Measurements from ENCODE around the gene AJUBA. TPM values are rescaled to one million over a fixed set of nuclear protein-coding genes. Genes with fewer than 3 reads are reported as not detected.

AJUBA gene
- total and polyA plus RNA-seq, 2 of the 8 experiments (the other 6 are each of a cell fraction or from before 2014, with no cell fraction given): 33.1 to 46.0 TPM

- H2BK120ac ChIP-seq (replicated peaks; ENCODE audit: low read depth, low read length): no peak overlapping the region
- H3K4me2 ChIP-seq (ENCODE audit: insufficient read depth in 1 of 2, low read depth in 2 of 2, low read length in 2 of 2): no peak overlapping the region
- H2BK20ac ChIP-seq (ENCODE audit: low read length): no peak overlapping the region
- DNase-seq (ENCODE audit: low read depth in 1 of 2, low spot score in 2 of 2) (no peak), FAIRE-seq (no peak)
- no peak overlapping the region for H3K27ac ChIP-seq (ENCODE audit: low read depth, low read length)
- H4K5ac ChIP-seq (ENCODE audit: insufficient read length, low read depth, low read length): no peak overlapping the region
- H4K20me1 ChIP-seq (replicated peaks in 1 of 2; ENCODE audit: control insufficient read depth in 1 of 2, insufficient read depth in 2 of 2, low read length in 2 of 2): no peaks in the 10 kb centered on the region
- no peak for TF ChIP-seq YY1 (IDR thresholded peaks at IDR 0.05; ENCODE audit: low read depth, low read length)
- no peak for TF ChIP-seq TBP (IDR thresholded peaks at IDR 0.05; ENCODE audit: low read depth, low read length)
- no peak for TF ChIP-seq HDAC2 (IDR thresholded peaks at IDR 0.05; ENCODE audit: borderline replicate concordance in 1 of 2, low read depth in 2 of 2, low read length in 2 of 2)
- no peak for TF ChIP-seq CBX5 (IDR thresholded peaks at IDR 0.05; ENCODE audit: low read depth, low read length)
- TF ChIP-seq, protein P1, sequence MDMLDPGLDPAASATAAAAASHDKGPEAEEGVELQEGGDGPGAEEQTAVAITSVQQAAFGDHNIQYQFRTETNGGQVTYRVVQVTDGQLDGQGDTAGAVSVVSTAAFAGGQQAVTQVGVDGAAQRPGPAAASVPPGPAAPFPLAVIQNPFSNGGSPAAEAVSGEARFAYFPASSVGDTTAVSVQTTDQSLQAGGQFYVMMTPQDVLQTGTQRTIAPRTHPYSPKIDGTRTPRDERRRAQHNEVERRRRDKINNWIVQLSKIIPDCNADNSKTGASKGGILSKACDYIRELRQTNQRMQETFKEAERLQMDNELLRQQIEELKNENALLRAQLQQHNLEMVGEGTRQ (IDR thresholded peaks at IDR 0.05; ENCODE audit: low read length): no peak
- TF ChIP-seq EP300 (IDR thresholded peaks at IDR 0.05; ENCODE audit: borderline replicate concordance in 1 of 2, low read depth in 2 of 2, low read length in 2 of 2): no peak
- TF ChIP-seq GTF2F1 (IDR thresholded peaks at IDR 0.05; ENCODE audit: borderline replicate concordance, low read depth, low read length): no peak
- TF ChIP-seq RFX5 (IDR thresholded peaks at IDR 0.05; ENCODE audit: borderline replicate concordance, low read depth, low read length): no peak
- no peak for TF ChIP-seq CHD1 (IDR thresholded peaks at IDR 0.05; ENCODE audit: low read depth, low read length)
- no peak for TF ChIP-seq TEAD4 (IDR thresholded peaks at IDR 0.05; ENCODE audit: low read depth, low read length)
- TF ChIP-seq MAX (IDR thresholded peaks at IDR 0.05): no peak
- no peaks in the 10 kb centered on the region for H3K27me3 ChIP-seq (replicated peaks in 1 of 4; ENCODE audit: control insufficient read depth in 3 of 4, extremely low read depth in 1 of 4, insufficient read depth in 3 of 4, low read length in 3 of 4)
- no peak overlapping the region for H3K4ac ChIP-seq (replicated peaks; ENCODE audit: insufficient read length, low read depth, low read length)
- H3K79me1 ChIP-seq (ENCODE audit: low read depth, low read length): no peaks in the 10 kb centered on the region; the same call in 1 of the 2 replicates
- H2AK5ac ChIP-seq (ENCODE audit: low read depth, low read length): no peak overlapping the region
- H3K14ac ChIP-seq (ENCODE audit: insufficient read length): no peak overlapping the region
- H3K18ac ChIP-seq (ENCODE audit: extremely low read depth, low read length): no peak overlapping the region
- ChIA-PET POLR2A (ENCODE audit: partially characterized antibody) (interaction anchor here (0.7 to 12.2 kb wide), 5 partner anchors 9 to 1123 kb away, joined by 3 to 133 read pairs (median 3); partner anchors contain the start of genes AJUBA and RBM23), CTCF (ENCODE audit: partially characterized antibody) (interaction anchor here (0.8 to 23.0 kb wide), 7 partner anchors 9 to 79 kb away, joined by 3 to 785 read pairs (median 4); partner anchors contain the start of genes CDH24 and PSMB11)
- H2AFZ ChIP-seq (ENCODE audit: low read length): no peak overlapping the region
- H3K23me2 ChIP-seq (ENCODE audit: low read depth, low read length): no peaks in the 10 kb centered on the region; the same call in 1 of the 2 replicates
- no peak overlapping the region for H4K91ac ChIP-seq (replicated peaks; ENCODE audit: insufficient read length, low read length)
- H4K8ac ChIP-seq (ENCODE audit: extremely low read depth, insufficient read depth, low read length): no peak overlapping the region
- H2BK5ac ChIP-seq (ENCODE audit: low read depth, low read length): no peak overlapping the region
- H3K4me3 ChIP-seq (ENCODE audit: extremely low read depth in 1 of 4, insufficient read depth in 2 of 4, low read depth in 3 of 4, low read length in 4 of 4): no peak overlapping the region
- H3K36me3 ChIP-seq (ENCODE audit: control insufficient read depth in 2 of 4, insufficient read depth in 4 of 4, low read length in 3 of 4): no peaks in the 10 kb centered on the region
- H2BK15ac ChIP-seq (ENCODE audit: low read length): no peak overlapping the region
- H3K79me2 ChIP-seq (ENCODE audit: control insufficient read depth in 1 of 2, insufficient read depth in 2 of 2, low read length in 2 of 2): no peaks in the 10 kb centered on the region
- no peaks in the 10 kb centered on the region for H3K9me3 ChIP-seq (ENCODE audit: insufficient read depth in 2 of 2, low read depth in 1 of 2, low read length in 1 of 2)
- no peak overlapping the region for H2BK12ac ChIP-seq (ENCODE audit: low read depth, low read length)
- H3K56ac ChIP-seq (replicated peaks; ENCODE audit: insufficient read length, low read depth, low read length): no peak overlapping the region
- no peak overlapping the region for H3K9ac ChIP-seq (replicated peaks in 1 of 4; ENCODE audit: extremely low read depth in 1 of 4, low read depth in 3 of 4, low read length in 3 of 4)
- H3K4me1 ChIP-seq (replicated peaks in 1 of 4; ENCODE audit: control insufficient read depth in 3 of 4, insufficient read depth in 4 of 4, low read length in 3 of 4): peaks cover 0 to 5% (median 2%) of the 10 kb centered on the region in 4 experiments; a peak in 2 of 7 replicates
- 91% methylated on average over 16 of the region's 16 CpGs; no CpG with 5 or more reads in 1 of the 2 experiments for WGBS, 2 experiments (ENCODE audit: extremely low coverage in 1 of 2, insufficient coverage in 1 of 2, insufficient read length in 1 of 2, insufficient replicate concordance in 2 of 2, low coverage in 1 of 2, low lambda C conversion rate in 2 of 2, missing lambda C conversion rate in 1 of 2)
- H3K23ac ChIP-seq (ENCODE audit: insufficient read length): no peak overlapping the region
Observed at GRCh38 chr14:22998329-22999012, 16.1 kb upstream of the AJUBA start.
